Thyroid gland (tissue), 4 donors: ENCODE results near the gene IL1RL1.

Source experiments
- POLR2A ChIP-seq, 2 donors: fragments of 450-650 bp; IDR thresholded peaks; one replicate each; pipeline ENCODE4 v1.6.1; 2017; ENCODE audit warnings: antibody characterized with exemption in 2 of 2, mild to moderate bottlenecking in 2 of 2, moderate library complexity in 1 of 2
- TF ChIP-seq, protein P1 (sequence below), 6 experiments: fragments of 200-600 bp in 3 of 6; fragments of 450-650 bp in 3 of 6; sonication (generic) in 3 of 6; IDR thresholded peaks; one replicate each; pipeline ENCODE4 v1.5.1; 2016 to 2019; ENCODE audit warnings: antibody characterized with exemption in 6 of 6, mild to moderate bottlenecking in 2 of 6, inconsistent platforms in 1 of 6, moderate library complexity in 1 of 6

DNA sequence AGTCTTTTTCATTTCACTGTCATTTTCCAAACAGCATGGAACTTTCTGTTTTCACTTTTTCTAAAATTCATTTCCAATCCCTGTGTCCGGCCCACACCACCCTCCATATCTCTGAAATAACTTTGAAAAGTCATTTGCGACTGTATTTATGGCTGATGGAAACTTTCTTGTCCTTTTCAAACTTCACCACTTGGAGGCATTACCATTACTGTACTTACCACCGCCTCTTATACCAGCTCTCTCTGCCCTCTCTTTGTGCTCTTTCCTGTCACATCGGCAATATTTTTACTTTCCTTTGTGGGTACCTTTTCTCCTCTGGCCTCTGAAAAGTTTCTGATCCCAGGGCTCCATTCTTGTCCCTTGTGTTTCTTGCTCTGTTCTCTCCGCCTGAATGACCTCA is 39.5 kb upstream of the IL1RL1 start:
- TF ChIP-seq, protein P1, sequence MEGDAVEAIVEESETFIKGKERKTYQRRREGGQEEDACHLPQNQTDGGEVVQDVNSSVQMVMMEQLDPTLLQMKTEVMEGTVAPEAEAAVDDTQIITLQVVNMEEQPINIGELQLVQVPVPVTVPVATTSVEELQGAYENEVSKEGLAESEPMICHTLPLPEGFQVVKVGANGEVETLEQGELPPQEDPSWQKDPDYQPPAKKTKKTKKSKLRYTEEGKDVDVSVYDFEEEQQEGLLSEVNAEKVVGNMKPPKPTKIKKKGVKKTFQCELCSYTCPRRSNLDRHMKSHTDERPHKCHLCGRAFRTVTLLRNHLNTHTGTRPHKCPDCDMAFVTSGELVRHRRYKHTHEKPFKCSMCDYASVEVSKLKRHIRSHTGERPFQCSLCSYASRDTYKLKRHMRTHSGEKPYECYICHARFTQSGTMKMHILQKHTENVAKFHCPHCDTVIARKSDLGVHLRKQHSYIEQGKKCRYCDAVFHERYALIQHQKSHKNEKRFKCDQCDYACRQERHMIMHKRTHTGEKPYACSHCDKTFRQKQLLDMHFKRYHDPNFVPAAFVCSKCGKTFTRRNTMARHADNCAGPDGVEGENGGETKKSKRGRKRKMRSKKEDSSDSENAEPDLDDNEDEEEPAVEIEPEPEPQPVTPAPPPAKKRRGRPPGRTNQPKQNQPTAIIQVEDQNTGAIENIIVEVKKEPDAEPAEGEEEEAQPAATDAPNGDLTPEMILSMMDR (IDR thresholded peaks at IDR 0.05), result no peak
- no peak for TF ChIP-seq POLR2A (IDR thresholded peaks at IDR 0.05)
